Adipose tissue (tissue), 3 donors: ENCODE measurements around the gene BMF. TPM values are rescaled to one million over a fixed set of nuclear protein-coding genes. Genes with fewer than 3 reads are reported as not detected.

Experiments
- H3K27ac ChIP-seq: one replicate; pipeline ENCODE4 v1.5.1; 2013; ENCODE audit warnings: low read depth, low read length
- WGBS, 3 donors: extraction: QIAGEN DNeasy Blood & Tissue Kit; methylation state at CpG; one replicate each; pipeline ENCODE4 v1.1.7; 2013; 5-methylcytosine and 5-hydroxymethylcytosine counted together
- polyA plus RNA-seq, 3 donors: library from polyadenylated mRNA; stranded (reverse); fragments of 200-250 nt; gene quantifications; one replicate each; pipeline ENCODE4 v1.2.3, GENCODE V29; 2013
- donor health status: healthy with polysubstance abuse.
- donor health status: Bipolar disorder and iron deficiency.
- donor health status: healthy.

Gene BMF
- polyA plus RNA-seq, 3 donors = 1.9 to 7.3 (median 3.5) TPM

DNA sequence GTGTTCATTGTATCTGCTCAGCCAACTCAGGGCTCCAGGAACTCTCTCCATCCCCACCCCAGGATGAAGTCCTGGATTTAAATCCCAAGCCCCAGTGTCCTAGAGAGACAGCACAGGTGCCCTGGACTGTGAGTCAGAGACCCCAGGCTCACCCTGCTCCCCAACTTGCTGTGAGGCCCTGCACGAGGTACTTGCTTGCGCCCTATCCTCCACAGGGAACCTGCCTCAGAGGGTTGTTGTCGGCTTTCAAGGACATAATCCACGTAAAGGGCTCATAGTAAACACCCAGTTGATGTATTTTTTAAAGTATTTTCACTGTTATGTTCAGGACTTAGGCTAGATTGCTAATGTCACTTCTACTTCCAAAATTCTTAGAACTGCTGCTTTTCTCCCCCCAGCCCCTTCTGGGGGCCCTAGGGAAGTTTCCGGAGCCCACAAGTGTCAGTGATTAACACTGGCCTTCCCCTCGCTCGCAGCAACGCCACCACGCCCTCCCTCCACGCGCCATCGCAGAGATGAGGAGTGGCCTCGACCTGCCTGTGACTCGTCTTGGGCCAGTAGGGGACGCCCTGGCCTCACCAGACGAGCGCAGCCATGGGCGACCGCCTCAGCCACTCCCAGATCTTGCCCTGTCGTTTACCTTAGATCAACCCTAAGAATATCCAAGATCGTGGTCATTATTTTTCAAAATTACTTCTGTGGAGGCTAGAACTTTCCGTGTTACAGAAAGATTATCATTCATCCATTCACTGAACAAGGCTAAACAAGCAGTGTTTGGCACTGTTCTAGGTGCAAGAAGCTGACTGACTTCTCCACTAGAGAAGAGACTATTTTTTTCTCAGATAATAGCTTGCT lies 63.7 kb downstream of the BMF start:
- H3K27ac ChIP-seq = no peak overlapping the region
- 3 to 5% (median 5%) methylated on average over 22 of the region's 22 CpGs for WGBS, 3 donors

DNA sequence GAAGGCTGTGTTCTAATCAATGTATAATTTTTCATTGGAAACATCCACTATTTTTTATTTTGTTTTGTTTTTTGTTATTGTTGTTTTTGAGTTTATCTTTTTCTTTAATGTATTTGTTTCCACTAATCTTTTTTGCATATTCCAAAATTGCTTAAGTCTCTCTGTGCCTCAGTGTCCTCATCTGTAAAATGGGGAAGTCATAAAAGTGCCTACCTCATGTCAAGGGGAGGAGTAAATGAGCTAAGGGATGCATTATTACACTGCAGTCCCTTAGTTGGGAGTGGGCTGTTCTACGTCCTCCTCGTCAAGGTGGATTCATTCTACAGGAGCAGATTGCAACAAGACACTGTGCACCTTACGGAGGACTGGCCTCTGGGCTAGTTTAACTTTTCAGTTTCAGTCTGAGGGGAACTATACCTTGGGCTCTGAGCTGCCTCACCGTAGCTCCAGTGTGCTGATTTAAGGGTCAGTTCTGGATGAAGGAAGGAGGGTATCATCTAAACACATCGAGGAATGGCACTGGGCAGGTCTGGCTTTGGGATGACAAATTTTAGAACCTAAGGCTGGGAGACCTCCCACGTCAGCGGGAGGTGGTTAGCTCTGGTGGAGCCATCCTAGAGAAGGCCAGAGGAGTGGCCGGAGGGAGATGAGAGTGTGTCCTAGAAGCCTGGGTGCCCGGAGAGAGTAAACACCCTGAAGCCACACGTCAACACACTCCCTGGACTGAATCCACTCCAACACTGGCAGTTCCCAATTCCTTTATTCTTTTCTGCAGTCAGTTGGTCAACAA lies 64.6 kb downstream of the BMF start:
- H3K27ac ChIP-seq = no peak overlapping the region
- WGBS, 3 donors = 75 to 83% (median 78%) methylated on average over 10 of the region's 10 CpGs

DNA sequence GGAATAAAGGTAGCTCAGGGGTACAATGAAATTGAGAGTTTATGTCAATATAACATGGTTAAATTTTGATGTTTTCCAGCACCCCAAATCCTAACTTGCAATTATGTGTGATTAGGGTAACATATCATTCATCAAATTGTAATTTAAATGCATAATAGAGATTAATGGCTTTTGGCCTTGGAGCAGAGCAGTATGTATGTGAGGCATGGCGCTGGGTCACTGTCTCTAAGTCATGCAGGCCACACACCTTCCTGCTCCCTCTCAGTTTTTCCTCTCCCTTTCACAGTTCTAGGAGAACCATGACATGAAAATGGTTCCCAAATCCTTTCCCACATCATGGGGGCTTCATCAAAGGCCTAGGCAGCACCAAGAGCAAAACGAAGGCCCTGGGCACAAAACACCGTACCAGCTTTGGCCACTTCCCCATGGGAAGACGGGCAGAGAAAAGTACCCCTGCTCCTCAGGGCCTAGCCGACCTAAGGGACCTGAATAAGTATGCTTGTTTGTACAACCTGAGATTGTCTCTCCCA lies 65.8 kb downstream of the BMF start:
- WGBS, 3 donors = 83 to 89% (median 87%) methylated on average over 5 of the region's 5 CpGs

DNA sequence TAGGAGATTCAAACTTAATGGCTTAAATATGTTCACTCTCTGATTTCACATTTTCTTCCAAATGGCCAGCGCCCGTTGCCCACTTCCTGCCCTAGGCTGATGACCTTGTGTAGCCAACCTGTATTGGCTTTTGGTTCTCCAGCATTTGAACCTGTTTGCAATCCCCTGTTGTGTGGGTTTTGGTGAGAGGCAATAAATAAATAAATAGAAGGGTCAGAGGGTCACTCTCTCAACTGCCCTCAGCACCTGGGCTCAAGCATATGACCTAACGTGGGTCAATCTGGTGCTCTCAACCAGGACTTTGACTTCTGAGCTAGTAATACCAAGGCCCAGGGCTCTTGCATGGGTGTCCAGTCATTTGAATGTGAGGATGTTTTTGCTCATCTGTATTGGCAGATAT lies 67.9 kb downstream of the BMF start:
- no peak overlapping the region for H3K27ac ChIP-seq
- WGBS, 3 donors = 73 to 80% (median 77%) methylated on average over 3 of the region's 3 CpGs

More for the DNA sequence above, 65.8 kb downstream of the BMF start:
- no peak overlapping the region for H3K27ac ChIP-seq

DNA sequence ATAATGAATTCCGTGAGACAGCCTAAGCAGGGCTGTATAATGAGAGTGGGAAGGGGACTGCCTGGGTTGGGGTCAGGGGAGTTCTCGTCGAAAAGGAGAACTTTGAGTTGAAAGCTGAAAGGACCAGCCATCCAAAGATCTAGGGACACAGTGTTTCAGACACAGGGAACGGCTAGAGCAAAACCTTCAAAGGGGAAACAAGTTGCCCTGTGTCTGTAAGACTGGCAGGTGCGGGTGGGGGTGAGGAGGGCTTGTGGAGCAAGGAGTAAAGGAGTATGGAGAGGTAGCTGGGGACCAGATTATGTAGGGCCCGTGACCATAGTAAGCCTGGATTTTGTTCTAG lies 68.4 kb downstream of the BMF start:
- 50 to 75% (median 64%) methylated on average over 6 of the region's 6 CpGs for WGBS, 3 donors
- no peak overlapping the region for H3K27ac ChIP-seq

DNA sequence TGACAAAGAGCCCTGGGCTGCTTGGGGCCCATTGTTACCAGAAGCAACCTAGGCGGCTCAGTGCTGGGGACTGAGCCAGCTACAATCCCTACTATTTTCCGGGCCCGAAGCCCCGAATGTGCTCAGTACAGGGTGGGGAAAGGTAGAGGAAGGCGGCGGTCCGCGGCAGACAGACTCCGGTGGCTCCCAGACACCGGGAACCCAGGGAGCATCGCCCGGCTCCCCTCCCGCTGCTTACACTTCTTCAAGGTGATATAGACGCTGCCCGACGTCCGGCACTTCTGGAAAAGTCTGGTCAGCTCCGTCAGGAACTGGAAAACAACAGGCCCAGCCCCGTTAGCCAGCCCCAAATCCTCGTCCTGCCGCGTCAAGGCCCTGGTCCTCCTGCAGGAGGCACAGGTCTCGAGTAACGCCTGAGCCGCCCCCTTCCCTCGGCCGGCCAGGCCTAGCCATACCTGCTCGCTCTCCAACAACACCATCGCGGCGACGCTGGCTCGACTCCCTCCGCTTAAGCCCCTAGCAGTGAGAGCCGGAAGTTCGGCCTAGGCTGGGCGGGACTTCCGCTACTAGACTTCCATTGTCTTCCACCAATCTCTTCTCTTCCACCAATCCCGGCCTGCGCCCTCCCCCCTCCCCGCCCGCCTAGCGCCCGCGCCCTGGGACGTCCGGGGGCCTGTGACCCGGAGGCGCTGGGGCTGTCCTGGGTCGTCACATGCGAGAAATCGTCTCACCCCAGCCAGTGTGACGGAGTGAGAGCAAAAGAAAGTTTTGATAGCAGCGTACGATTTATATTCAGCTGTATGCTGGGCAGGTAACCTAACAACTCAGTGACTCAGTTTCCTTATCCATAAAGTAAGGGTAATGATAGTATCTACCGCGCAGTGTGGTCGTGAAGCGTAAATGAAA lies 69.8 kb downstream of the BMF start, which contains the start of gene SRP14:
Gene SRP14, minus strand, starts transcription at position 544 of the 906 bp plus-strand sequence. Its CDS starts 65 bp downstream, at position 479.
- H3K27ac ChIP-seq = peak within 1 kb of the TSS; percentile 69
- 0 to 1% (median 1%) methylated on average over 57 to 59 of the region's 59 CpGs for WGBS, 3 donors

DNA sequence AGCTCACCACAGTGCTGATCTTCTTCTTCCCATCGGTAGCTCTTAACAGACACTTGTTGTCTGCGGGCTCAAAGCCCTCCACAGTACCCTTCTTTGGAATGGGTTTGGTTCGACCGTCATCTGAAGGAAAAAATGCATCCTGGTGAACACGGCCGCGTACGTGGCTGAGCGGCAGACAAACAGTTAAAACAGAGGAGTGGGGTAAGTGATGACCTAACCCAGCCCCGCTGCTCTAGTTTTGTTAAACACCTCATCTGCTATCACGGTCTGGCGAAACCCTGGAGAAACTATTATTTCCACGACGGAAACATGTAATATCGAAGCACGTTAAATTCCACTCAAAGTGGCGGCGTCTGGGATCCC lies 70.4 kb downstream of the BMF start:
- H3K27ac ChIP-seq = no peak overlapping the region
- 1 to 2% (median 2%) methylated on average over 18 of the region's 18 CpGs for WGBS, 3 donors

Other genes with a start within 250 kb of the BMF start
- gene GPR176, start 188.6 kb downstream of the BMF start, polyA plus RNA-seq = 1 to 10 TPM in 2 of 3 donors, under 1 TPM in 1; 0.68 to 4.6 (median 2.7) TPM
- 10 to 100 TPM; 11.1 to 43.6 (median 22.5) TPM for gene EIF2AK4, start 174.8 kb downstream of the BMF start, polyA plus RNA-seq
- gene SRP14, start 69.7 kb downstream of the BMF start, polyA plus RNA-seq = 100 to 1,000 TPM; 133 to 547 (median 274) TPM
- gene BUB1B, start 52.2 kb upstream of the BMF start, polyA plus RNA-seq = under 1 TPM in 2 of 3 donors, not detected in 1; 0.15 to 0.17 TPM
- gene PAK6, start 130.2 kb upstream of the BMF start, polyA plus RNA-seq = 1 to 10 TPM in 1 of 3 donors, under 1 TPM in 2; 0.11 to 5.2 (median 0.43) TPM
- not detected for gene ANKRD63, start 174.2 kb upstream of the BMF start, polyA plus RNA-seq
- gene PLCB2, start 199.1 kb upstream of the BMF start, polyA plus RNA-seq = 10 to 100 TPM in 2 of 3 donors, 1 to 10 TPM in 1; 3.3 to 15.1 (median 12.7) TPM
- gene INAFM2, start 214.8 kb upstream of the BMF start, polyA plus RNA-seq = 1 to 10 TPM; 3.7 to 9.1 (median 7.4) TPM
- 10 to 100 TPM in 1 of 3 donors, 1 to 10 TPM in 2; 2.8 to 14.6 (median 4.3) TPM for gene CCDC9B, start 232.1 kb upstream of the BMF start, polyA plus RNA-seq
- gene PHGR1, start 242.2 kb upstream of the BMF start, polyA plus RNA-seq = 10 to 100 TPM in 1 of 3 donors, 1 to 10 TPM in 2; 2.2 to 37.3 (median 8.8) TPM
- gene DISP2, start 249.3 kb upstream of the BMF start, polyA plus RNA-seq = under 1 TPM; 0.24 to 0.62 (median 0.56) TPM